ENCODE results near the gene PHF21A.
A peak's percentile ranks its signal among the peaks of the same experiment; 100 is the strongest.

Gene PHF21A

DNA sequence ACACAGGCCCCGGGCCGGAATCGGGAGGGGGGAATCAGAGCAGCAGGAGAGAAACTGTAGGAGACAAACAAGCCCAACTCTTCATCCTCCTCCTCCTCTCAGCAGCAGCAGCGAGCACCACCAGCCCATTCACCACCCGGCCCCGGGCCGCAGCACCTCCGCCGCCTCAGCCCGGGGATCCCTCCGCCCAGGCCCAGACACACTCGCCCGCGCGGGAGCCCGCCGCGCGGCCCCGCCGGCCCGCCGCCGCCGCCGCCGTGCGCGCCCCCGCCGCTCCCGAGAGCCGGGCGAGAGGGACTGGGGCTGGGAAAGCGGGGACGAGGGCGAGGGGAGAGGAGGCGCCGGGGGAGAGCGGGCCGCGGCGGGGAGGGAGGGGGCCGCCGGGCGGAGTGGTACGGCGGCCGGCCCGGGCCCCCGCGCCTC lies at the start of gene PHF21A:
Gene PHF21A (minus strand): TSS at position 154 of the 423 bp plus-strand sequence. CDS start 37,235 bp downstream, outside the sequence.
- DNase-seq (ENCODE audit: low spot score): peak; percentile 88

DNA sequence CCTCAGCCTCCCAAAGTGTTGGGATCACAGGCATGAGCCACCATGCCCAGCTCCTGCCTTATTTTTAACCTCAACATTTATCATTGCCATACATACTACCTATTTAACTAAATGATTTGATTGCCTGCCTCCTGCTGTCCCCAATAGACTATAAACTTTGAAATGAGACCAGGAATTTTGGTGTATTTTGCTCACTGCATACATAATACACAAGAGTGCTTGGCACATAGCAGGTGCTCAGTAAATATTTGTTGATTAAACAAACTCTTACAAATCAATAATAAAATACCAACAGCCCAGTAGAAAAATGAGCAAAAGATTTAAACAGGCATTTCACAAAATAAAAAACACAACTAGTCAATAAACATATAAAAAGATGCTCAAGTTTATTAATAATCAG lies 49.5 kb upstream of the PHF21A start:
- DNase-seq (ENCODE audit: low spot score): no peak

GRCh38 chr11:46162700-46163099 lies 41.4 kb upstream of the PHF21A start:
- DNase-seq (ENCODE audit: low spot score): no peak

DNA sequence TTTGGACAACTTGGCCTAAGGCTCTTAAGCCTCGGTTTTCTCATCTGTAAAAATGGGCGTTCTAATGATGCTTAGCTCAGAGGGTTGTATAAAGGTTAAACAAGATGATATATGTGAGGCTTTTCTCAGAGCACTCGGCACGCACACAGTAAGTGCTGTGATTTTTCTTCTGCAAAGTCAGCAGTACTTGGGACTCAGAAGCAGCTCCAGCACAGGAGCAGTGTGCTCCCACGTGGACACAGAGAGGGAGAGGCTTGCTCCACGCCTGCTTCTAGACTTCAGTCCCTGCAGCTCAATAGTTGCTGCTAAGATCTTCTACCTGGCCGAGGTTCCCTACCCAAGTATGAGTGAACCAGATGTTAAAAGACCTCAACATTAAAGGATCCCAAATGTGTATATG lies 39.9 kb upstream of the PHF21A start:
- DNase-seq (ENCODE audit: low spot score): no peak

GRCh38 chr11:46160100-46160499 lies 38.8 kb upstream of the PHF21A start:
- DNase-seq (ENCODE audit: low spot score): no peak

- no peak for DNase-seq (ENCODE audit: low spot score)
These were observed 38.4 kb upstream of the PHF21A start for GRCh38 chr11:46159680-46160079.

- DNase-seq (ENCODE audit: low spot score): no peak
These were observed 28.6 kb upstream of the PHF21A start for GRCh38 chr11:46149826-46150225.

- DNase-seq (ENCODE audit: low spot score): no peak
These were observed 28.1 kb upstream of the PHF21A start for GRCh38 chr11:46149342-46149741.

GRCh38 chr11:46144741-46145140 lies 23.5 kb upstream of the PHF21A start:
- DNase-seq (ENCODE audit: low spot score): no peak

DNA sequence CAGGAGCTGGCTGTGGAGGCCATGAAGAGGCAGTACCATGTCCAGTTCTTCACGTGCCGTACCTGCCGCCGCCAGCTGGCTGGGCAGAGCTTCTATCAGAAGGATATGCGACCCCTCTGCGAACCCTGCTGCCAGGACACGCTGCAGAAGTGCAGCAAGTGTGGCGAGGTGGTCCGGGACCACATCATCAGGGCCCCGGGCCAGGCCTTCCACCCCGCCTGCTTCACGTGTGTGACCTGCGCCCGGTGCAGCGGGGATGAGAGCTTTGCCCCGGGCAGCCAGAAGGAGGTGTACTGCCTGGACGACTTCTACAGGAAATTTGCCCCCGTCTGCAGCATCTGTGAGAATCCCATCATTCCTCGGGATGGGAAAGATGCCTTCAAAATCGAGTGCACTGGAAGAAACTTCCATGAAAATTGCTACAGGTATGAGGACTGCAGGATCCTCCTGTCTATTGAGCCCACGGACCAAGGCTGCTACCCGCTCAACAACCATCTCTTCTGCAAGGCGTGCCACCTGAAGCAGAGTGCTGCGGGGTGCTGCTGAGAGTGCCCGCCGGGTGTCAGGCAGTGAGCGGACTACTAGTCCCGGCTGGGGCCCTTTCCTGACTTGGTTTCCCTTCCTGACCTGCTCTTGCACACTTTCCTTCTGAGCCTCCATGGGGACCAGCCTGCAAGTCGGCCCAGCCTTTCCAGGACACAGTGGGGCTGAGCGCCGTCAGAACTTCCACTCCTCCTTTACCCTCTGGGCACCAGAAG lies 22.0 kb upstream of the PHF21A start:
- no peak for DNase-seq (ENCODE audit: low spot score)

- DNase-seq (ENCODE audit: low spot score): no peak
These were observed 21.3 kb upstream of the PHF21A start for GRCh38 chr11:46142561-46142960.

DNA sequence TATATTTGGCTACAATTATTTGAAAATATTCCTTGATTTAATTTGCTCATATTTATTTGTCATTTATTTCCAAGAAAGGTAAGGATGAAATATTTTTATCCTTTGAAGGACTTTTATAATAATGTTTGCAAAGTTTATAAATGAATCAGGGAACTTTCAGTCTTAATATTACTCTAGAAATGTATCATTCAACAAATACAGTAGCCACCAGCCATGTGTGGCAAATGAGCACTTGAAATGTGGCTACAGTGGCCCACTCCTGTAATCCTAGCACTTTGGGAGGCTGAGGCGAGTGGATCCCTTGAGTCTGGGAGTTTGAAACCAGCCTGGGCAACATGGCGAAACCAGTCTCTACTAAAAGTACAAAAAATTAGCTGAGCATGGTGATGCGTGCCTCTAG lies 20.3 kb upstream of the PHF21A start:
- no peak for DNase-seq (ENCODE audit: low spot score)

- DNase-seq (ENCODE audit: low spot score): no peak
These were observed 13.3 kb upstream of the PHF21A start for GRCh38 chr11:46134540-46134939.

DNA sequence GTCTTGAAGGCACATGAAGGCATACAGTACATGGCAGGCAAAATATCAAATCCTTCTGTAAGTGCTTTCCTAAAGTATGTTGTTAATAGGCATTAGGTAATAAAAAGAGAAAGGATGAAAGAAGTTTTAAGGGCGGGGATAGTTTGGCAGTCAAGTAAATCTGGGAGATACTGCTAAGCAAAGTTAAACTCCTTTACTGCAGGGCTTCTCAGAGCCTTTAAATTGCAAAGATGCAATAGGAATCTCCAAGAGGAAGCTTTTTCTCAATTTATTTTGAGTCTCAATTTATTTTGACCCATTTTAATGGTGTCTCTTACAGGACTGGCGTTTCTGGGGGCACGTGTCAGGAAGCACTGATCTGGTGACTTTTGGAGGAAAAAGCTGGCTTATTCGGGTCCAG lies 12.8 kb upstream of the PHF21A start:
- DNase-seq (ENCODE audit: low spot score): no peak

- DNase-seq (ENCODE audit: low spot score): no peak
These were observed 11.9 kb upstream of the PHF21A start for GRCh38 chr11:46133119-46133518.

- no peak for DNase-seq (ENCODE audit: low spot score)
These were observed 9.2 kb upstream of the PHF21A start for GRCh38 chr11:46130286-46130940.

GRCh38 chr11:46129133-46129532 lies 7.9 kb upstream of the PHF21A start:
- DNase-seq (ENCODE audit: low spot score): no peak

GRCh38 chr11:46127150-46127638 lies 5.9 kb upstream of the PHF21A start:
- DNase-seq (ENCODE audit: low spot score): peak; percentile 20

GRCh38 chr11:46125284-46125683 lies 4.0 kb upstream of the PHF21A start:
- DNase-seq (ENCODE audit: low spot score): no peak

GRCh38 chr11:46122945-46123715 lies 1.9 kb upstream of the PHF21A start:
- no peak for DNase-seq (ENCODE audit: low spot score)

DNA sequence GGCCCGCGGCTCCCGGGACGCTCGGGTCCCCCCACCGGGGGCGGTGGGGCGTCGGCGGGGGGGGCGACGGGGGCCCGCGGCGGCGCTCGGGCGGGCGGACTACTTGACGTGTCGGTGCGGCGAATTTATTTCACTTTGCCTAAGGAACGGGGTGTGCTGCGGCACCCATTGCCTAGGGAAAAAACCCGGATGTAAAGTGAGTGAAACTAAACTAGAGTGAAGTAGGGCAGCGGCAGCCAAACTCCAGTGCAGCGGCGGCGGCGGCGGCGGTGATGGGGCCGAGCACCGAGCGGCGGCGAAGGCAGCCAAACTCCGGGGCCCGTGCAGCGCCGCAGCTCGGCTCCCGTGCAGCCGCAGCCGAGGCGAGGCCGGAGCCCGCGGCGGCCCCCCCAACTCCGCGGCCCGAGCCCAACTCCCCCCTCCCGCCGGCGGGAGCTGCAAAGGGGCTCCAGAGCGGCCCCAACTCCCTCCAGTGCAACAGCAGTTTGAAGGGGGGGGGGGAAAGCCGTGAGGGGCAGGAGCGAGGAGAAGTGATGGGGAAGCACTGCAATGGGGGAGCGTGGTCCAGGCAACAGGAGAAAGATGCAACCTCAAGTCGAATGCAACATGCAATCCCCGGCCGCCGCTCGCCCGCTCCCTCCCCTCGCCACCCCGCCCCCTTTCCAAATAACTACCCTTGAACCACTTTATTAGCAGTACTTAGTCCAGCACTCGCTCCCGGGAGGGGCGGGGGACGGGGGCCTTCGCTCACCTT lies 647 bp upstream of the PHF21A start:
- peak; percentile 81 for DNase-seq (ENCODE audit: low spot score)

All from Ammon's horn (tissue), 1 donor.